ENCODE measurements around the gene CCDC73.
"Not testable (repeated sequence)": the region's sequence is repeated elsewhere in the genome, so short reads cannot be mapped to it uniquely, and the experiment has no call there.

The CCDC73 gene

DNA sequence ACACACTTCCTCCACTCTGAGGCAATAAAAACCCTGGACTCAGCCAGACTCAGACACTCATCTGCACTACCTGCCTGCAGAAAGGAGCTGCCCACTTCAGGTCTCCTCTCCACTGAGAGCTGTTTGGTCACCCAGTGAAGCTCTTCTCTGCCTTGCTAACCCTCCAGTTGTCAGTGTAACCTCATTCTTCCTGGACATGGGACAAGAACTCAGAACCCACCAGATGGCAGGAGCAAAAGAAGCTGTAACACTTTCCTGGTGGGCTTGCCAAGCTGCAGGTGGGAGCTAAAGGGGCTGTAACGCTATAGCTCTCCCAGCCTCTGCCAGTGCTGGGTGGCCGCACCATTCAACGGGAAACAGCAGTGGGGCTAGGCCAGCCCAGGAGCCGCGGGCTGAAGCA is 89.7 kb downstream of the CCDC73 start:
- no peak for DNase-seq

DNA sequence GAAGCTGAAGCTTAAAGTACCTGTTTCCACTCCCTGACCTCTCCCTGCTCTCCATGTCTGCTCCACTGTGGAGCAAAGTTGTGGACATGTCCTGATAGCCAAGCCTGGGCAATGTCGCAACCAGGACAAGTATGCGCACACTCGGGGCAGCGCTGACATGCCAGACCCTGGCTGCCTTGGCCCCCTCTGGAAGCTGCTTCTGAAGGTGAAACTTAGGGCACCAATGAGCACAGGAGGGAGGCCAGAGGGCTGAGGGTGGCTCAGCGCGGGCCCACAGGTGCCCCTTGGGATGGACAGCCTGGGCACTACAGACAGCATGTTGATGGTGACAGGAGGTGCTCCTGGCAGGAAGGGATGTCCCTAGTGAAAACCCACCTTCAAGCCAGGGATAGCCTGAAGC is 90.2 kb downstream of the CCDC73 start:
- no peak for DNase-seq

DNA sequence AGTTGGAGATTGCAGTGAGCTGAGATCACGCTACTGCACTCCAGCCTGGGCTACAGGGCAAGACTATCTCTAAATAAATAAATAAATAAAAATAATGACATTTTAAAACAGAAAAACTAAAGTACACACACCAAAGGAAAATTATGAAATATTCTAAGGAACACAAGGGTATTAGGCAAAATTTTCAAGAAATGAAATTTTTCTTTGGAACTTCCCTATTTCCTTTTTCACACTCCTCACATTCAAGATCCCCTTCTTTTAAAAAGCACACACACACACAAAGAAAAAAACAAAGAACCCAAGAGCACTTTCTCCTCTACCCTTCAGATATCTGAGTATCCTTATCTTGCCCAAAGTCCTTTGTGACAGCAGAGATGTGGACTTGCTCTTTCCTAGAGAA is 92.8 kb downstream of the CCDC73 start:
- DNase-seq, result no peak

DNA sequence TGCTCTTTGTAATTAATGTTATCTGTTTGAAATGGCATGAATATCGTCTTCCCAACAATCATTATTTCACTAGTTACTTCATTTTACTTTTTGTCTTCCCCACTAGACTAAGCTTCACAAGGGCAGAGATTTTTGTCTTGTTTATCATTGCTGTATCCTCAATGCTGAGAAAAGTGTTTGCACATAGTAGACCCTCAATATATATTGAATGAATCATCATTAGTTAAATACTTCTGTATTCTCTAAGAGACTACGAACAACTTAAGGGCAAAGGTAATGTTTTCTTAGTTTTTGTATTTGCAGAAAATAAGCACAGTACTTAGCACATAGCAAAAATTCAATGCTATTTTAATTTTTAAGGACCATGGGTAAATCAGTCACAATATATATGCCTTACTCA is 95.9 kb downstream of the CCDC73 start:
- no peak for DNase-seq

DNA sequence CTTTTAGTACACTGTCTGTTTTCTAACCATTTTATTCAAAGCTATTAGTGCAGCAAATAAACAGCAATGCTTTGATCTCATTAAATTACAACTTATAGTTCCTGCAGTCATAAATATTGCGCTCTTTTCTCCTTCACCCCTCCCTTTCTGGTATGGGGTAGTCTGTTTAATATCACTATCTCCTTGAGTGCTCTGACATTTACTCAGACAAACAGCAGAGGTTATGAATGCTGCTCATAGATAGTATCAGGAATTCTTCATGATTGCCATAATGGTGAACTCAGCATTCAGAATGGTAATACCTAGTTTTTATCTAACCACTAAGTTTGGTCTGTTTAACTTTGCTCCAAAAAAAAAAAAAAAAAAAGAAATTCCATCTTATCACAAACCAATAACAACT is 123.4 kb downstream of the CCDC73 start:
- DNase-seq, result no peak

DNA sequence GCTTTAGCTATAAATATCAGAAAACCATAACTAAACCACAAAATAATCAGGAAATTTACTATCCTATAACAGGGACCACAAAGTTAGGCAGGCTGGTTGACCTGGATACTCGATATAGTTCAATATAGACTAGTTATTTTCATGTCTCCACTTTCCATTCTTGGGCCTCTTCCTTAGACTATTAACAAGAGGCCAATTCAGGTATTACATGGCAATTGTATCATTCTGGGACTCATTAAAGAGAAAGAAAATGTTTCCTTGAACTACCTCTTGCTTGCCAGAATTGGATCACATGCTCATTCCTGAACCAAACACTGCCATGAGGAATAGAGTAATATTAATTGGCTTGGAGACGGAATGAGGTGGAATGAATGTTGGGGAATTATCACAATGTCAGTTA is 134.8 kb downstream of the CCDC73 start:
- DNase-seq, result no peak

DNA sequence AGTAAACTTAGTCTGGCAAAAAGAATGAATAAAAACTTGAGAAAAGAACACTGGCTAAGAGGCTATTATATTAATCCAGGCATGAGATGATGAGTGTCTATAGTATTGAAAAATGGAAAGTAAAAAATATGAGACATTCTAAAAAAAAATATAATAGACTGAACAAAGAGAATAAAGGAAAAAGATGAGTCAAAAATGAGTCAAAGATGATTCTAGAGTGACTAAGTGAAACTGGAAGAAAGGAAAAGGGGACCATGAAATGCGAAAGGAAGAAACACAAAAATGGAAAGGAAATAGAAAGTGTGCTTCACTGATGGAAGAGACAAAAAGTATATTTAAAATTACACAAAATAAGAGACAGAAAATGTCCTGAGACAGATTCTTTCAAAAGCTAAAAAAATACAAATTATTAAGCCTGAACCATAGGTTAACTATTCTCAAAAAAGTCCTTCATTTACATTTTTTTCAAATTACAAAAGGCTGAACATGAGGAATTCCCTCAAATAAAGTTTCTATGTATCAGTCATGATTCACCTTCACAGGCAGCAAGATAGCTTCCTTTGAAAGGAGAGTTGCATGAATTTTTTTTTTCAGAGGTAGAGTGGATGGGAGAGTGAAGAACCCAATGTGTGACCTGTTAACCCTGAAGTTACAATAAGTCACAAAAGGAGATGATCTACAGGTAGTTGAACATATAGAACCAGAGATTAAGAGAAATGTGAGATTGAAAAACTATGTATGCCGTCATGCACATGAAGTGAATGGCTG is 135.6 kb downstream of the CCDC73 start:
- DNase-seq, result no peak

DNA sequence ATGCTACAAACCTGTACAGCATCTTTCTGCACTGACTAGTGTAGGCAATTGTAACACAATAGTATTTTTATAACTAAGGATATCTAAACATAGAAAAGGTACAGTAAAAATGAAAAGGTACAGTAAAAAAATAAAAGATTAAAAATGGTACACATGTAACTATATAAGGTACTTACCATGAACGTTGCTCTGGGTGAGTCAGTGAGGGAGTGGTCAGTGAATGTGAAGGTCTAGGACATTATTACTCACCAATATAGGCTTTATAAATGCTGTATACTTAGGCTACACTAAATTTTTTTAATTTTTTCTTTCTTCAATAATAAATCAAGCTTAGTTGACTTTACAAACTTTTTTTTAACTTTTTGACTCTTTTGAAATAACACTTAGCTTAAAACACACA is 150.9 kb downstream of the CCDC73 start:
- DNase-seq, result no peak

DNA sequence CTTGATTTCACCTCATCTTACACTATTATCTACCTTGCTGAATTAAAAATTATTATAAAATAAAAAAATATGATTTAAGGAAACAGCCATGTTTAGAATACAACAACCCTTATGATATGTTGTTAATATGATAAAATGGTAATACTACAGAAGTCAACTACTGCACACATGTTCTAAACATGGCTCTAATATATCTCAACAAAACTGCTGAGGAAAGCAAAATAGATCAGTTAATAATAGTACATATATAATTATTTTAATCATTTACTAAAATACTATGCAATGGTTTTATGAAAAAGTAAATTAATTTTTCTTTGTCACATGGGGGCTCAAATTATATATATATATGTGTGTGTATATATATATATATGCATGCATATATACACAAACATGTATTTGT is 153.1 kb downstream of the CCDC73 start:
- DNase-seq, result no peak

DNA sequence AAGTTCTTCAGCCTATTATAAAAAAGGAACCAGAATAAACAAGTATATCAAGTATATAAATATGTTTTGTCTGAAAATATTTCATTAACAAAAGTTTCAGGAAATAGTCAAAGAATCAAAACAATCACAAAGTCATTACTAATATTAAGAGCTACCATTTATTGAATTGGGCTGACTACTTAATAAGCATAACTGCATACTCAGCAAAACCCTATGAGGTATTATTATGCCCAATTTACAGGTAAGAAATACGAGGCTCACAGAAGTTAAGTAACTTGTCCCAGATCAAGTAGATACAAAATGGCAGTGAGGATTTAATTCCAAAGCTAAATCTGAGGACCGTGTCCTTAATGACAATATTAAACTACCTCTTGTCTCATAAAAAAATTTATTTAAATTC is 158.6 kb downstream of the CCDC73 start:
- DNase-seq, result no peak

DNA sequence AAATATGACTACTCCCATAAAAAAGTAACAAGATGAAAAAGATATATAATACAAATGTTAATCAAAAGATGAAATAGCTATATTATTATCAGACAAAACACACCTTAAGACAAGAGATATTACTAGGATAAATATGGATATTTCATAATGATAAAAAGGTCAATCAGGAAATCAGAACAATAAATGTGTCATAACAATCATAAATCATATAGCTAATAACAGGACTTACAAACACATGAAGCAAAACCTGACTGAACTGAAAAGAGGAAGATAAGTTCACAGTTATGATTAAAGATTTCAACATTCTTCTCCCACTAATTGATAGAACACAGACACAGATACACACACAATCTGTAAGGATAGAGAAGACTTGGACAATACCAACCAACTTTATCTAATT is 163.6 kb downstream of the CCDC73 start:
- DNase-seq, result no peak

DNA sequence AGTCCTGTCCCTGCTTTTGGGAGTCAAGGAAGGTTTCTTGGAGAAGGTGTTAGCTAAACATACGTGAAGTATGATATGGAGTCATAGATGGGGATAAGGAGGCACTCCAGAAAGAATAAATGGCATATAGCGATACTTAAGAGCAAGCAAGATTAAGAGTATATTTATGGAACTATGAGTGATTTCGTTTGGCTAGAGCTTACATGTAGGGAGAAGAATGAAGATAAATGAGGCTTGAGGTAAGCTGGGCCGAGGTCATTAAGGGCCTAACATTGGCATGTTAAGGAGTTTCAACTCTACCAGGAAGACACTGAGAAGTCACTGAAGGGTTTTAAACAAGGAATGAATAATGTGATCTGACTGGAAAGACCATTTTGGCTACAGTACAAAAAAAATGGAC is 177.6 kb downstream of the CCDC73 start:
- no peak for DNase-seq

DNA sequence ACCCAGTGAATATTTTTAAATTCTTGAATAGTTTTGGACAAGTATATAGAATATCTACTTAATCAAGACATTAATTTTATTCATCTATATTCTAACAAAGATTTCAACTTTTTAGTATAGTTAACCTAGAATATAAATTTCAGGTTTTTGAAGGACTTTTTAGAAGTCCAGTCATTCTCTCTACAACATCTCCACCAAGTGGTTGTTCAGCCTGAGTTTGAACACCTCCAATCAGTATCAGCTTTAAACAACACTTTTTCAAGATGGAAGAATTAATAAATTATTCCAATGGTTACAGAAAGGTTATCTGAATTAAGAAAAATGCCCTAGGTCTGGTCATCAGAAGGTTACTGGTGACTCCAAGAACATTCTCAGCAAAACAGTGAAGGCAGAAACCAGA is 179.0 kb downstream of the CCDC73 start:
- no peak for DNase-seq

DNA sequence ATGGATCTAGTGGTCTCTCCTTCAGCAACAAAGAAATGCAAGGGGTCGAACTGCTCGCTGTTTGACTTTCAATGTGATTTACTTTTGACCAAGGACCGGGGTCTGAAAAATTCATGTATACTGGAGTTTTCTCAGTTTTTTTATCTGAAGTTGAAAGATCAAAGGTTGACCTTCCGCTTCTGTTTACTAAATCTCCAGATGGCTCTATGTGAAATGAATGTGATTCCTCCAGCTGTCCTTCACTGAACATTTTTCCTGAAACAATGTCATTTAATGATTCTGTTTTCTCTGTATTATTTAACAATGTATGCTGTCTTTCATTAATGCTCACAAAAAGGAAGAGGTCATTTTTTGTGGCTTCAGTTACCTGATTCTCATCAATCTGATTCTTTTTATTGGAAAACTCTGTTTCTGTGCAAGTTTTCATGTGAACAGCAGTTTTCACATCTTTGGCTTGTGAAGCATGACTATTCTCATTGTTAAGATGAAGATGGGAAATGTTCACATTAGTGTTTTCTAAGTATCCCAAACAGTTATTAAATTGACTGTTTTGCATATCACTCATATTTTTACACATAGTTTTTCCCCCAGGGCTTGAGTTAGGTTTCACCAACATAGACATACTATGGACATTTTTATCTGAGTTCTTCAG is 180.8 kb downstream of the CCDC73 start:
- no peak for DNase-seq

DNA sequence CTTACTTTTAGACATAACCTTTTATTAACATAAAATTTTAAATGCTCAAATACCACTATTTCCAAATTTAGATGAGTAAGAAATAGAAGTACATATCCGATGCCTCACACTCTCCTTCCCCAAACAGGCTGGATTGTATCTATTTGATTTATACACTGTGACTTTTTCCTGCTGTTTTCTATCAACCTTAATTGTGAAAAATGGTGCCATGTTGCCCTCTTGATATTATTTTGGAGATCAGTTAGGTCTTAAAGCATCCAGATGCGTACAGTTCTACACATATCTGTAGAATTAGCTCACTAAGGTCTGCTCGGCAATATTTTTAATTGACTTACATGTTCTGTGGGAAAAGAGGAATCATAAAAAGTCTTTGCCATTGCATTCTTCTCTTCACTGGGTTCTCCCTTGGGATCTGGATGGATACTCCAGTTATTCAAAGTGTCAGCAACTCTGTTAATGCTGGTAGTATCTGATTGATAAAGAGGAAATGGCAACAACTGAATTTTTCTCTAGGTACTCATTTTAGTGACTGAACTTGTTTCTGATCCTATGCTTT is 183.6 kb downstream of the CCDC73 start:
- DNase-seq, result no peak

DNA sequence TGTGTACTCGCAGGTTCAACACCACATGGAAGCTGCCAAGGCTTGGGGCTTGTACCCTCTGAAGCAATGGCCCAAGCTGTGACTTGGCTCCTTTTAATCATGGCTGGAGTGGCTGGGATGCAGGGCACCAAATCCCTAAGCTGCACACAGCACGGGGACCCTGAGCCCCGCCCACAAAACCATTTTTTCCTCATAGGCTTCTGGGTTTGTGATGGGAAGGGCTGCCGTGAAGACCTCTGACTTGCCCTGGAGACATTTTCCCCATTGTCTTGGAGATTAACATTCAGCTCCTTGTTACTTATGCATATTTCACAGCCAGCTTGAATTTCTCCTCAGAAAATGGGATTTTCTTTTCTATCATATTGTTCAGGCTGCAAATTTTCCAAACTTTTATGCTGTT is 185.6 kb downstream of the CCDC73 start:
- not testable (repeated sequence) for DNase-seq

DNA sequence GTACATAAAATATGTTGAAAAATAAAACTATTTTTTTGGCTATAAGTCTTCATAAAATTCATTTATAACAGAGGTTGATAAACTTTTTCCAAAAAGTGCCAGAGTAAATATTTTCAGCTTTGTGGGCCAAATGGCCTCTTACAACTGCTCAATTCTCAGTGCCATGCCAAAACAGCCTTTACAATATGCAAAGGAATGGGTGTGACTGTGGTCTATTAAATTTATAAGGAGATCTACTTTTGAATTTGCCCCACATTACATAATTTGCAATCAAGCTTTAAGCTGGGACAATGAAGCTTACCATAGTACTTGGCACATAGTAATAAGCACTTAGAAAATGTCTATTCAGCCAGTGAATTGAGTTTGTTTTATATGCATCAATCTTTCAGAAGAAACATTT is 188.2 kb downstream of the CCDC73 start:
- no peak for DNase-seq

DNA sequence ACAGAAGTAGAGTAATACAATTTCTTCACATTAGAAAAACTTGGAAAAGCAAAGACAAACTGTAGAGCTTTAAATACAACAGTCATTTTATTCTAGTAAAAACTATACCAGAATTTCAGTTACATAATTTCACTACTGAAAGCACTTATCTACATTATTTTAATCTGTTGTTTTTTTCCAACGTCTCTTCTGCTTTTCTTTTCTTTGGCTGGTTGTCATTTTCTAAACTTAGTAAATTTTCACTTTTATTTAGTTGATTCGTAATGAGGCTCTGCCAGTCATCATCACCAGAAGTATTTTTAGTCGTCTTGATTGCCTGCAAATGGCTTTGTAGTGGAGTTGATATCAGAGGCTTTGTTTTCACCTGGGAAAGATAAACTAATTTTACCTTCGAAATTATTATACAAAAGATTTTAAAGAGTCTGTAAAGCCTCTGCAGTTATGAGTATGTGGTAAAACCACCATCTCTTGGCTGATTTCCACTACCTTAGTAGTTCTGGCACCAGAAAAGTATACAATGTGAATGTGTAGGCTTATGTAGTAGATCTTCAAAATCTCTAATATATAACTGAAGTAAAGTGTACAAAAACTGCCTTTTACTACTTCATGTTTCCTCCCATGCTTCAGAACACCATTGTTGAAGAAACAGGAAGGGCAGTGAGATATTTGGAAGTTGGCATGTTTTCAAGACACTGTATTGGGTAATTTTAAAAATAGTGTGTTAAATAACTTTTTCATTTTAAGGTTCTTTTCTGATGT is 191.6 kb downstream of the CCDC73 start:
- DNase-seq, result no peak

DNA sequence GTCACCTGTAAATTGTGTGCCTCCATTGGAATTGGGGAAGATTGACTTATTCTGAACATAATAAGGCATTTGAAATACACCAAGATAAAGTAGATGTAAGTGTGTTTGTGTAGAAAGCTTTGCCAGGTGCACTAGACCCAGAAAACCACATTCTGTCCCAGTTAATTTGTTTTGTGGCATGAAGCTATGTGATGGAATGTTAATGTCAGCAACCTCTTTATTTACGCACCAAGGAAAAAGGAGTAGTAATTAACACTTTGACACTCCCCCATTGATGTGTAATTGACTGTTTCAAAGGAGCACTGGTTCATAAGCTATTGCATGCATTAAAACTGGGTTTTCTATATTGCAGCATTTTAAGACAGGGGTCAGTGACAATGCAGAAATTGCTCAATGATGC is 196.5 kb downstream of the CCDC73 start:
- DNase-seq, result no peak

DNA sequence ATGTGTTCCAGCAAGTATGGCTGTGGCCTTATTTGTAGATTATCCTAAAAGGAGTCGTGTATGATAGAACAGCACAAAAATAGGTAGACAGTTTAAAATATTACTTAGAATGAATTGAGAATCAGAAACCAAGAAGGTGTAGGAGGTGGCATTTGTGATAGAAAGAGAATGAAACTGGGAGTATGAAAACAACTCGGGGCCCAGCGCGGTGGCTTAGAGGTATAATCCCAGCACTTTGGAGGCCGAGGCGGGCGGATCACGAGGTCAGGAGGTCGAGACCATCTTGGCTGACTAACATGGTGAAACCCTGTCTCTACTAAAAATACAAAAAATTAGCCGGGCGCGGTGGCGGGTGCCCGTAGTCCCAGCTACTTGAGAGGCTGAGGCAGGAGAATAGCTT is 198.3 kb downstream of the CCDC73 start:
- DNase-seq, result not testable (repeated sequence)

DNA sequence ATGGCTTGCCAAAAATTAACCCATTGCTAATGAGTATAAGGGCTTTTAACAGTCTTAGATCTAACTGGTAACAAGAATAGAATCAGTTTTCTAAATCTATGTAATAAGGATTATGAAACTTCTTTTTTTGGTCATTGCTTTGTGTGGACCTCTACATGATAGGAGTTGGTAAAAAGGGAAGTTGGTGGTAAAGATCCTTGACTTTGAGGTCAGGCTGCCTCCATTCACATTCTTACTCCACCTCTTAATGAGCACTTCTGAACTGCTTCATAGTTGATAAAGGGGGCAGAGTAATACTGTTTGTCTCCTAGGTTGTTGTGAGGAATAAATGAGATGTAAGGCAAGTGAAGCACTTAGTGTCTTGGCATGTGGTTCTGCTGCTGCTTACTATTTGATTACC is 200.2 kb downstream of the CCDC73 start:
- DNase-seq, result no peak

DNA sequence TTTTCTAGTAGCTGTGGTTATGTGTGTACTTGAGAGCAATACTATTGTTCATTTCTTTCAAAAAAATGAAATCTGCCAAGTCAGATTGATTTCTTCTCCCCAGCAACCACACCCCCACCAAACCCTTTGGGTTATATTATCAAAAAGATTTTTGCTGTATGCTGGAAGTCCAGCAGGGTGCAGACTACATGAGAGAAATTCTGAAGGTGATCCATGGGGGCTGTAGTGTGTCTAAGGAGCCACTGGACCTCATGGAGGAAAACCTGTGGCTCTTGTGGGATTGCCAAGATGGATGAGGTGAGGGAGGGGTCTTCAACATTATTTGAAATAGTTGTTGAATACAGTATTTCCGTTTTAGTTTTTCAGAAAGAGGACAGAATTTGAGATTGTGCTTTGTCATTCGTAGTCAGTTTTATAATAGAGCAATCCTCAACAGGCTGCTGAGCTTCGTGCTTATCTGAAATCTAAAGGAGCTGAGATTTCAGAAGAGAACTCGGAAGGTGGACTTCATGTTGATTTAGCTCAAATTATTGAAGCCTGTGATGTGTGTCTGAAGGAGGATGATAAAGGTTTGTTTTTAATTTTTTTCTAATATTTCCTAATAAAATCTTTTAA is 207.8 kb downstream of the CCDC73 start:
- DNase-seq, result no peak

DNA sequence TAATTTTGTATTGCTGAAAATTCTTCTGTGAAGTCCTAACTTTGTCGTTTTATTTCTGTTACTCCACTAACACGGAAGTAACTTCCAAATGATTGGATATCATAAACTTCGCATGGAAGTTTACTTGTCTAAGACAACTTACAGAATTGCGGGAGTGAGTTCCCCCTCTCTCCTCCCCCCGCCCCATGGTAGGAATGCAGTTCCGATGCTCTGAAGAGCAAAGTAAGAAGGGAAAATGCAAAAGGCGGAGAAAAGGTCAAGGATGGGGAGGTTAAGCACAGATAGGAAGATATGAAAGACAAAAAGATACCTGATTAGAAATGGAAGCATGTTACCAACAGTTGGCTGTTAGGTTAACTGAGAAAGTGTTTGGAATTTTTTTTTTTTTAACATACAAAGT is 209.5 kb downstream of the CCDC73 start:
- DNase-seq, result no peak

All from activated CD4-positive, CD25-positive, alpha-beta regulatory T cell treated with anti-CD3 and anti-CD28 coated beads, Interleukin-2, amount 50 U/mL, for 72 hours (primary cell).